HG02973 (cell line): ENCODE results near the gene CNTN4.

Experiments
- ATAC-seq: cut with Tn5 transposase; IDR thresholded peaks from one replicate; pipeline ENCODE4 v1.9.1; 2021; ENCODE audit warnings: moderate library complexity; ENCODE audit not compliant: unreplicated experiment

The CNTN4 gene

GRCh38 chr3:3015185-3016089 lies 916.8 kb downstream of the CNTN4 start:
- ATAC-seq = peak; percentile 71

DNA sequence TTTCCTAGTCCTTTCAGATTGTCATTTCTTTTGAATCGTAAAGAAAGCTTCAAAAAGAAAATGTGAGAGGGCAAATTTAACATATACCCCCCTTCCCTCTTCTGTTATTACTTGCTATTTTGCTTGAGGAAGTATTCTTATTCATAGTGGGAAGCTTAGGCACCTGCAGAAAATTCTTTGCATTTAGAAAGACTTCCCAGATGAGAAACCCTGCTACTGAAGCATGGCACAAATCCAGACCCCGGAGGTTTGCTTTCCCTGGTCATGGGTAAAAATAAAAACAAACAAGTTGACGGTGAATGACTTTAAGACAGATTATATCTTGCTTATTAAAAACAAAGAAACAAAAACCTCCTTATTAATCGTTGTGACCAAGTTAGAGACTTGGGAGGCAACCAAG lies 917.6 kb downstream of the CNTN4 start:
- no peak for ATAC-seq

GRCh38 chr3:3020209-3020608 lies 921.5 kb downstream of the CNTN4 start:
- no peak for ATAC-seq

DNA sequence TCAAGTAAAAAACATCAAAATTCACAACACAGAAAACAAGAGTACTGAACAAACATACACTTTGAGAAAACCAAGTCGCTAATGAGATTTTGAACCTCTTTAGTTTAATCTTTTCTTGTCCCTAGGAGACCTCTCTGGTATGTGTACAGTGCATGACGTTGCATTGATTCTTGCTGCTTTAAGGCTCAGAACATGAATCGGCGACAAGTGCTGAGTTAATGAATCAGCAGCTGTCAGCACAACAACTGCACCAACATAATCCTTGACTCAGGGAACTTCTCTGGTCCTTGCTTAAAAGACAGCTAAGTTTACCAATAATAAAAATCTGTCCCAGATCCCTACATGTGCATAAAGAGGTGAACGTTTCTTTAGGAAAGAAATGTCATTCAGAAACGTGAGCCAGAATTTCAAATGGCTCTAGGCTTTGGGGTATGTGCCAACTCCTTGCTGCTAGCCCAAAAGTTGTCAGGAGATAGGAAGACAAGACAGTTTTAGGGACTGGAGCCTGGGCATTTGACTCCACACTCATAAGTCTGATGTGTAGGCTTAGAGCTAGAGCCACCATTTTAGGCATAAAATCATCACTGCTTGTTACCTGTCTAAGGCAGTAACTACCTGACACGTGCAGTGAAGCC lies 924.6 kb downstream of the CNTN4 start:
- ATAC-seq = no peak

- ATAC-seq = peak; percentile 92
These were observed 929.4 kb downstream of the CNTN4 start for GRCh38 chr3:3027976-3028567.

- ATAC-seq = no peak
These were observed 932.7 kb downstream of the CNTN4 start for GRCh38 chr3:3031326-3031725.

GRCh38 chr3:3037156-3037555 lies 938.5 kb downstream of the CNTN4 start:
- no peak for ATAC-seq

- no peak for ATAC-seq
These were observed 939.7 kb downstream of the CNTN4 start for GRCh38 chr3:3038201-3038991.

DNA sequence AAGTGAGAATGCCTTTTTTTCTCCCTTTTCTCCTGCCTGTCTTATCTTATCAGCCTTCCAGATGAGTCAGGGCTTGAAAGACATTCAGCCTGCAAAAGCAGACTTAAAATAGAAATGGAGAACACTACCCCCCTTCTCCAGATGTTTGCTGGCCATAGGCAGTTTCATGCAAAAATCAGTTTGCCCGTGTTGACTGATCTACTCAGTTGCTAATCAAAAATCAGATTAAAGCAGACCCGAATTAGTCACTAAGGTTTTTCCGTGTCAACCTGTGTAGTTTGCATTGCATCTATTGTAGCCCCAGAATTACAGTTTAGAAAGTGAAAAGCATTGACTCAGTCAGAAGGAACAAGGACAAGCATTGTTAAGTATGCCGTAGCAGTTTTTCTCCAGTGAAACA lies 955.3 kb downstream of the CNTN4 start:
- ATAC-seq = no peak

DNA sequence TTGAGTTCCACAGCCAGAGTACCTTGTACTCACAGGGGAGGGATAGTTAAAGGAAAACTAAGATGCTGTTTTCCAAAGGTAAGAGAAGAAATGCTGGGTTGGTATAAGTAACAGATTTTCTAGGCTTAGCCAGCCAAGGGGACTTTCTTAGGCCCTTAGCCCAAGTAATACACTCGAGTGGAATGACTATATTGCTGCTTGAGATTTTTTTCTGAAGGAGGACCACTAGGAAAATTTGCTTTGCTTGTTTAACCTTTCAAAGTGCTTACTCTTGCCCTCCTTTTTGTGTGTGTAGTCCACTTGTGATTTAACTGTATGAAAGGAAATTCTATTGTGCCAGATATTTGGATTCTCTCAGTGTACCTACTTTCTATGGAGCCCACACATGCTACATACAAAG lies 961.0 kb downstream of the CNTN4 start:
- no peak for ATAC-seq

- ATAC-seq = no peak
These were observed 965.6 kb downstream of the CNTN4 start for GRCh38 chr3:3064297-3064696.

- ATAC-seq = no peak
These were observed 967.2 kb downstream of the CNTN4 start for GRCh38 chr3:3065876-3066275.

- ATAC-seq = peak; percentile 67
These were observed 967.7 kb downstream of the CNTN4 start for GRCh38 chr3:3066378-3066777.

DNA sequence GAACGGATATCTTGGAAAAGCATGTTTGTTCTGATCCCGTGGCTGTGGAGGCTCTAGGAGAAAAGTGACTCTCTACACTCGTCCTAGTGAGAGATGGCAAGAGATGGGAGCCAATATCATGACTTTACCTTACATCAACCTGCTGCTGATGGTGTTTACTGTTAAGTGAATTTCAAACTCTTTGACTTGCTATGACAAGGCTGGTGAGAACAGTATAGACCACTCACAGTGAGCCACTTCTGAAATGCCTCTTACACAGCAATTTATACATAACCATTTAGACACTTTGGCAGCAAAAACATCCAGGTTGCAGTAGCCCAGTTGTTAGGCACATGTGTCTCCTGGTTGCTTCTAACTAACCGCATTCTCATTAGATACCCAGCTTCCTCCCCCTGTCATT lies 968.2 kb downstream of the CNTN4 start:
- ATAC-seq = no peak

GRCh38 chr3:3068358-3068881 lies 969.8 kb downstream of the CNTN4 start:
- ATAC-seq = no peak

DNA sequence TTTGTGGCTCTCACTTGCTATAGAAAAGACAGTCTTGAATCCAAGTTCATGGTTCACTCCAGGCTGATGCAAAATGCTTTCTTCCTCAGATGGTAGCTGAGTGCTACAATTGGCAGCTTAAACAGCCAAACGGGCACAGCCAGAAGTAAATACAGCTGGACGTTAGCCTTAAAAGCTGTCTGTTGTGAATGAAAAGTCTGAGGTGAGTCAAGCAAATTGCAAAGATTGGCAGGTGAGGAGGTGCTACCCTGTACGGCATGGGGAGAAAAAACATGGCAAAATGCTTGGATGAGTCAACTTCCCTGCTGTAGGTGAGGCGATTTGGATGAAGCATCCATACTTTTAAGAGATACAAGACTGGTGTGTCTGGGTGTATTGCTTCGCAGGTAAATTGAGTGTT lies 971.1 kb downstream of the CNTN4 start:
- ATAC-seq = no peak

- no peak for ATAC-seq
These were observed 972.5 kb downstream of the CNTN4 start for GRCh38 chr3:3071136-3071535.

- ATAC-seq = peak; percentile 72
These were observed 976.0 kb downstream of the CNTN4 start for GRCh38 chr3:3074551-3075257.

GRCh38 chr3:3080309-3080708 lies 981.6 kb downstream of the CNTN4 start:
- no peak for ATAC-seq
